DMS114 treated with DMSO at 0.1 percent for 48 hours (cell line): ENCODE measurements around the gene RAB11A.

Experiments used
- DNase-seq: peaks from one replicate; lab custom pipeline; 2025; ENCODE audit not compliant: unreplicated experiment; lab: John Stamatoyannopoulos, UW

RAB11A gene

GRCh38 chr15:65914981-65915925 lies 46.0 kb downstream of the RAB11A start:
- DNase-seq, result no peak

GRCh38 chr15:65916041-65916663 lies 46.9 kb downstream of the RAB11A start:
- no peak for DNase-seq

- peak; percentile 39 for DNase-seq
Observed at GRCh38 chr15:65916664-65917406, 47.5 kb downstream of the RAB11A start.

DNA sequence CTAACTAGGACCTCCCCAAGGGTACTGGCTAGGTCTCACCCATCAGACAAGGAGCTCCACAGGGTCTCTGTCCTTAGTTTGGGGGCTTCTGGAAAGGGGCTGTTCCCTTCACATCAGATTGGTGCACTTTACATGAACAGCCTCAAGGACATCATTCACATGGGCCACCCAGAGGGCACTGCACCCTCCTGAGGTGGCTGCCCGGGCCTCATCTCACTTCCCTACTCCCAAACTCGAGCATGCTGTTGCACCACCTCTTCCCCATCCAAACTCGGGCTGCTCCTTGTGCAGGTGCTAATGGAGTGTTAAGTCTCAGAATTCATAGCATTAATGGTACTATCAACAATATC lies 48.1 kb downstream of the RAB11A start:
- no peak for DNase-seq

- no peak for DNase-seq
Observed at GRCh38 chr15:65917936-65918335, 48.6 kb downstream of the RAB11A start.

- no peak for DNase-seq
Observed at GRCh38 chr15:65918357-65918920, 49.1 kb downstream of the RAB11A start.

- no peak for DNase-seq
Observed at GRCh38 chr15:65918945-65919344, 49.7 kb downstream of the RAB11A start.

DNA sequence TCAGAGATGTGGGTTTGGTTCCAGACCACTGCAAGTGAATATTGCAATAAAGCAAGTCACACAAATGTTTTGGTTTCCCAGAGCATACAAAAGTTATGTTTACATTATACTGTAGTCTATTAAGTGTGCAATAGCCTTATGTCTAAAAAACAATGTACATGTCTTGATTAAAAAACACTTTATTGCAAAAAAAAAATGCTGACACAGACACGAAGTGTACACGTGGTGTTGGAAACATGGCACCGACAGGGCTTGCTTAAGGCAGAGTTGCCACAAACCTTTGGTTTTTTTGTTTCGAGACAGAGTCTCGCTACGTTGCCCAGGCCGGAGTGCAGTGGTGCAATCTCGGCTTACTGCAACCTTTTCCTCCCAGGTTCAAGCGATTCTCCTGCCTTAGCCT lies 50.1 kb downstream of the RAB11A start:
- no peak for DNase-seq

DNA sequence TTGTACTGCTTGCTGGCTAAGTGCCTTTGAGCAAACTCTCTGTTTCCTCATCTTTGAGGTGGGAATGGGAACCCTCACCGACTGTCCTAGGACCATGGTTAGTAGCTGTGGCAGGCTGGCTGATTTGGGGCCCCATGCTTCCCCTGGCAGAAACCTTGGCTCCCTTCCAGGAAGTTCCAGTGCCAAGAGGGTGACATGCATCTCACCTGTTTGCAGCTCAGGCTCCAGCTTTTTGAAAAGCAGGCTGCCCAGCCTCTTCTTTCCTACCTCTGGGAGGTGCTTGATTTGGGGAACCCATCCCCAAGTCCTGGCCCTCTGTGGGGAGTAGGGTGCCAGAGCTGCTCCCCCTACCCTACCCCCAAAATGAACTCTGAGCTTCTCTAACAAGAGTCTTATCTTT lies 50.8 kb downstream of the RAB11A start:
- DNase-seq, result no peak

GRCh38 chr15:65920825-65921309 lies 51.6 kb downstream of the RAB11A start:
- no peak for DNase-seq

- DNase-seq, result no peak
Observed at GRCh38 chr15:65921780-65922179, 52.5 kb downstream of the RAB11A start.

DNA sequence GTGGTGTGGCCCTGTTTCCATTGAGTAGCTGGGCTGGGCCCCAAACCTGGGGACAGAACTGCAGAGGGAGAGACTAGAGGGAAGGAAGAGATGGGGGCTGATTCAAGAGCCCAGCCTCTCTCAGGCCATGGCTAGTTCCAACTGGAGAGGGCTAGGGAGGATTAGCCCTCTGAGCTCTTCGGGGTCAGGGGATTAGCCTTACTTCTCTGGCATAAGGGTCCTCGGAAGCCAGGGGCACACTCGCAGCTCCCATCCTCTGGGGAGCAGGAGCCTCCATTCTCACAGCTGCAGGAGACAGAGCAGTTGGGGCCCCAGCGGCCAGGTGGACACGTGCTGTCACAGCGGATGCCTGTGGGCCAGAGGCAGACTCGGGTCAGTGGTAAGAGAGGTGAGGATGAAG lies 53.3 kb downstream of the RAB11A start:
- DNase-seq, result no peak

DNA sequence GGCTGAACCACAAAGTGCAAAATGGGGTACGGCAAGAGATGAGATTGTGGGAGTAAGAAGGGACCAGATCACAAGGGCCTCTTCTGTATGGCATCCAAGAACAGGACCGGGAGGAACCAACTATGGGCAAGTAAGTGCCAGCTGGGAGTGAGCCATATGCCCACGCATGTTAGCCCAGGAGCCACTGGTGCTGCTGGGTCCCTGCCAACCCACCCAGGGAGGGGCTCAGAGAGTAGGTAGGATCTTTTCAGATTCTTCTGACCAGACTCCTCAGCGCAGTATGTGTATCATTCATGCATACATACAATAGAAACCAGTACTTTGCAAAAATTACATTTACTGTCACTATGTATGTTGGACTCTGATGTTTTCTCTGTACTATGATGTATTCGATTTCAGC lies 54.0 kb downstream of the RAB11A start:
- no peak for DNase-seq

- DNase-seq, result no peak
Observed at GRCh38 chr15:65924004-65924403, 54.7 kb downstream of the RAB11A start.

DNA sequence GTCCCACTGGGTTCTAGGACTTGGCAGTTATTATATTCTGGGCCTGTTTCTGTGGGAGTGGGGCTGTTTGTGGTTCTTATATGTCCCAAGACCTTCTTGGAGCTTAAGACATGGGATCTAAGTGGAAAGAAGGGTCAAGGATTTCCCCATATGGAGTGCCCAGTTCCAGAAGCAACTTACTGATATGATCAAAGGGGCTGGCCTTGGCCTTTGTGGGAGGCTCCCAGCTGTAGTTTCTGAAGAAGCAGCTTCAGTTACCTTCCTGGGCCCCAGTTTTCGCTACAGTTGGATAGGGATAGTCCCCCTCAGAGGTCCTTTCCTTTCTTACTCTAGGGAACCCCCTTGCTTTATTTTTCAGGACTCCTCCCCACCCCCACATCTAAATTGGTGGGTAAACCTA lies 56.0 kb downstream of the RAB11A start:
- no peak for DNase-seq

DNA sequence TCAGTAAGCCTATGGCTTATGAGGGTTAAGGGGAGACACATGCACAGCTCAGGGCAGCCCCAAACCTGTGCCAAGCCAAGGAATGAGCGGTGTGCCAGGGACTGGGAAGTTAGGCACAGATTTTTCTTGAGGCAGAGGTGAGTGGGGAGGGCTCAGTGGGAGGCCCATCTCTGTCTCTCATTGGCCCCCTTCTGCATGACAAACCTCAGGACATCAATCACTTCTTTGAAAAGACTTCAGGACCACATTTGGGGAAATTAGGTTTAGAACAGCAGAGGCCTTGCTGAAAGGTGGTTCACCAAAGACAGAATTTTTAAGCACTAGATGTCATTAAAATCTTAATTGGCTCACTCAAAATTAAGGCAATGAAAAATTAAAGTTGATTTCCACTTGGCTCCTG lies 57.2 kb downstream of the RAB11A start:
- no peak for DNase-seq

DNA sequence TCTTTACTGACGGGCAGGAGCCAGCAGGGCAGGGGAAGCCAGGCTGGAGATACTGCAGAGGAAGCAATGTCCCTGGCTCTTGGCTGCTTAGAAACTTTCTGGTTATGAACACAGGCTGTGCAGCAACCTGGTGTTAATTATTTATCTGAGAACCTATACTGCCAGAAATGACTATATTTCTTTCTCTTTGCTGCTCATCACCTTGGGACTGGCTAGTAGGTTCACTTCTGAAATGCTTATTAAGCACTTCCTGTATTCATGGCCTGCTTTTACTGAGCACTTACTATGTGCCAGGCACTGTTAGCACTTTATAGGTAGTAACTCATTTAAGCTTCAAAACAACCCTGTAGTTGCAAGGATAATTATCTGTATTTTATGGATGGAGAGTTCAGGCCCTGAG lies 57.6 kb downstream of the RAB11A start:
- no peak for DNase-seq

DNA sequence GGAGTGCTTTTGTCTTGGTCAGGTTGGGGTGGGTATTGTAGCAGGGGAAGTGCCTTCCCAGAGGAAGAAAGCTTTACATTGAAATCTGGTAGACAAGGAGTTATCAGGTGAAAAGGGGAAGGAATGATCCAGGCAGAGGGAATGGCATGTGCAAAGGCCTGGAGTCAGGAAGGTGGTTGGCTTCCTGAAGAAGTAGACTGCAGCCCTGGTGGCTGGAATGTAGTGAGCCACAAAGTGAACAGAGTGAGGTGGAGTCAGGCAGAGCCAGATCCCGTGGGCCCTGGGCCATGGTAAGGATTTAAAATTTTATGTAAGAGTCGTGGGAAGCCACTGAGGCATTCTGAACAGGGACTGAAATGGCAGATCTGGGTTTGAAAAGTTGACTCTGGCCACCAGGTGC lies 58.3 kb downstream of the RAB11A start:
- no peak for DNase-seq

- DNase-seq, result no peak
Observed at GRCh38 chr15:65929573-65929972, 60.3 kb downstream of the RAB11A start.

- no peak for DNase-seq
Observed at GRCh38 chr15:65930134-65930533, 60.8 kb downstream of the RAB11A start.

GRCh38 chr15:65931221-65931620 lies 61.9 kb downstream of the RAB11A start:
- no peak for DNase-seq
